ENCODE measurements around the gene PWWP2B.

Gene PWWP2B

DNA sequence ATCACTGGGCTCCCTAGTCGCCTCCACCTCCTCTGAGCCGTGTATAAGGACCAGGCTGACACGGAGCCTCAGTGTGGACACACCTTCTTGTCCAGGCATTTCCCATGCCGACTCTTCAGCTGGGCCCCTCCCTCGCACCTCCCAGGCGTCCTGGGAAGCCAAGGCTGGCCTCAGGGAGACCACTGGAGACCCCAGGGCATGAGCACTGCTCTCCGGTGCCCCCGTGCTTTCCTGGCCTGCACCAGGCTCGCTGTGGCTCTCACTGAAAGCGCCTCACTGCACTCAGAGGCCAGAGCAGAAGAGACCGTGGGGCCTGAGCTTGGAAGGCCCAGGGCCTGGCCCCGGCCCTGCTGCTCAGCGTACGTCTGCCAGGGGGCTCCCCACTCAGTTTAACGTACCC lies 33.6 kb upstream of the PWWP2B start:
- in situ Hi-C loops (cut with HindIII; ENCODE audit: low sequenced_read_pairs) = no loop called here

DNA sequence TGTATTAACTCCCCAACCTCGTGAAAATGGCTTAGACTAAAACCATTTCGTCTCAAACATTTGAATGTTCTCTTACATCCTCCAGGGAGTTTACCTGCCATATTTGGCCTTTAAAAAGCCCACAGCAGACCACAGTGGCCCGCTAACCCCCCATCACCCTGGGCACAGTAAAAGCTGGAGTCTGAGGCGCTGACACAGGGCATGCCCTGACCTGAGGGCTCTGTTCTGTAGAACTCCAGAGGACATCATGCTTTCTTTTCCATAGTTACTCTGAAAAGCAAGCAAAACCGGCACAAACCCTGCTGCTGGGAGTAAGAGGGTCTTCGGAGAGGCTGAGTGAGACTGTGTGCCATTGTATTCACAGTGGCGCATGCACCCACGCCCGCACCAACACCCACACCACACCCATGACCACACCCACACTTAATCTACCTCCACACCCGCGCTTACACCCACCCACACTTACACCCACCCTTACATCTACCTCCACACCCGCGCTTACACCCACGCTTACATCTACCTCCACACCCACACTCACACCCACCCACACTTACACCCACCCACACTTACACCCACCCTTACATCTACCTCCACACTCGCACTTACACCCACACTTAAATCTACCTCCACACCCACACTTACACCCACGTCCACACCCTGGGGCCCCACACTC lies 32.9 kb upstream of the PWWP2B start:
- in situ Hi-C loops (cut with HindIII; ENCODE audit: low sequenced_read_pairs) = no loop called here

DNA sequence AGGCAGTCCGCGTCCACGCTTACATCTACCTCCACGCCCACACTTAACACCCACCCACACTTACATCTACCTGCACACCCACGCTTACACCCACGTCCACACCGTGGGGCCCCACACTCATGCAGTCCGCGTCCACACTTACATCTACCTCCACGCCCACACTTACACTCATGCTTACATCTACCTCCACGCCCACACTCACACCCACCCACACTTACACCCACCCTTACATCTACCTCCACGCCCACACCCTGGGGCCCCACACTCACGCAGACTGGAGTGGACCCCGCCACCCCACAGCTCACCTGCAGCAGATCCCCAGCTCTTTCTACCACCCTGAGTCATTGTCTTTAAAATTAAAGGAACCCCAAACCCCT lies 32.4 kb upstream of the PWWP2B start:
- in situ Hi-C loops (cut with HindIII; ENCODE audit: low sequenced_read_pairs) = no loop called here

GRCh38 chr10:132365102-132365501 lies 31.9 kb upstream of the PWWP2B start:
- in situ Hi-C loops (cut with HindIII; ENCODE audit: low sequenced_read_pairs) = no loop called here

GRCh38 chr10:132366006-132366405 lies 31.0 kb upstream of the PWWP2B start:
- in situ Hi-C loops (cut with HindIII; ENCODE audit: low sequenced_read_pairs) = no loop called here

DNA sequence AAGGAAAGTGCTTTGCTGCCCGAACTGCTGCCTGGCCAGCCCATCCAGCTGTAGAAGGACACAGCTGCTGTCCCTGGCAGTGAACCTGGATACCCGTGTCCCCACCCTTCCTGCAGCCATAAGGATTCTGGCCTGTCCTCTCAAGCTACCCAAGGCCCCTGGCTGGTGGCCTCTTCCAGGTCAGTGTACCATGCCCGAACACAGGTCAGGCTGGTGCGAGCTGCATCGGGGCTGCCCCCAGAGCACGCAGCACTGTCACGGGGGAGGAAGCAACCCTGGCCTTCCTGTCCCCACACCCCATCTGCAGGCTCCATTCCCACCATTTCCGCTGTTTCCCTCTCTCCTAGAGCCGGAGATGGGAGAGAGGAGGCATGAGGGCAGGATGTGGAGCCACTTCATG lies 30.5 kb upstream of the PWWP2B start:
- in situ Hi-C loops (cut with HindIII; ENCODE audit: low sequenced_read_pairs) = no loop called here

DNA sequence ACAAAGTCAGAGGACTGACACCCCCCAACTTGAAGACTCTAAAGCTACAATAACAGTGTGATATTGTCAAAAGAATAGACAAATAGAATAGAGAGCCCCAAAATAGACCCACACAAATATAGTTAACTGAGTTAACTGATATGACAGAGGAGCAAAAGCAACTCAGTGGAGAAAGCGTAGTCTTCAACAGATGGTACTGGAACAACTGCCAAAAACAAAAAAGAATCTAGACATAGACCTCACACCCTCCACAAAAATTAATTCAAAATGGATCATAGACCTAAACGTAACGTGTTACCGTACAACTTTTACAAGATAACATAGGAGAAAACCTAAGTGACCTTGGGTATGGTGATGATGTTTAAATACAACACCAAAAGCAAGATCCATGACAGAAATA lies 28.6 kb upstream of the PWWP2B start:
- in situ Hi-C loops (cut with HindIII; ENCODE audit: low sequenced_read_pairs) = no loop called here

DNA sequence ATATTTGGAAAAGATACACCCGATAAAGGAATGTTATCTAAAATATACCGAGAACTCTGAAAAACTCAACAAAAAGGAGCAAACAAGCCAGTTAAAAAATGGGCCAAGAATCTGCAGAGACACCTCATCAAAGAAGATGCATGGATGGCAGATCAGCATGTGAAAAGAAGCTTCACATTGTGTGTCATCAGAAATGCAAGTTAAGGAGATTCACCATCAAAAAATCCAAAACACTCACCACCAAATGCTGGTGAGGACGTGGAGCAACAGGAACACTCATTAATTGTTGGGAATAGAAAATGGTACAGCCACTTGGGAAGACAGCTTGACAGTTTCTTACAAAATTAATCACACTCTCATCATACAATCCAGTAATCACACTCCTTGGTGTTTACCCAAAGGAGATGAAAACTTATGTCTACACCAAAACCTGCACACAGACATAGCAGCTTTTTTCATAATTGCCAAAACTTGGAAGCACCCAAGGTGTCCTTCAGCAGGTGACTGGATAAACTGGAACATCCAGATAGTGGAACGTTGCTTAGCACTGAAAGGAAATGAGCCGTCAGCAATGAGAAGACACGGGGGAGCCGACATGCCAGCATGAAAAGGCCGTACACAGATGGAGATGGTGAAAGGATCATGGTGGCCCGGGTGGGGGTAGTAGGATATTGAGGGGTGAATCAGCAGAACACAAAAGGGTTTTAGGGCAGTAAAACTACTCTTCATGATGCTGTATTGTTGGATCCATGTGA lies 27.9 kb upstream of the PWWP2B start:
- in situ Hi-C loops (cut with HindIII; ENCODE audit: low sequenced_read_pairs) = no loop called here

DNA sequence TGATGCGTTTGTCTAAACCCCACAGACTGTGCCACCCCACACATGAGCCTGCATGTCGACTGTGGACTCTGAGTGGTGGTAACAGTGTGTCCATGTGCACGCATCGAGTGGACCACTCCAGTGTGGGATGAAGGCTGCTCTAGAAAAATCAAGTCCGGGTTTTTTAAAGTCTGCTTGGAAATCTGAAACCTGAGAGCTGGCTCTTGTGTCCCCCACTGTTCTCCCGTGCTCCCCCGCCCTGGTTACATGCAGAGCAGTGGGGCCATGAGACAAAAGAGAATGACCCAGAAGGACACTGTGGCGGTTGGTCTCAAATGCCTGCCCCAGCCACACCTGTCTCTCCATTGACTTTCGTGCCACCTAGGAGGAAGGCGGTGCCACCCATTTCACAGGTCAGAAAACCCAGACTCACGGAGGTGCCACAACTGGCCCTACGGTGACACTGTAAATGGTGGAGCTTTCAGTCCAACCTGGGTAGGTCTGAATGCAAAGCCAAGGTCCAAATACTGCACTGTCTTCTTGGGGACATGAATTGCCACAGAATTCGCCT lies 27.3 kb upstream of the PWWP2B start:
- in situ Hi-C loops (cut with HindIII; ENCODE audit: low sequenced_read_pairs) = no loop called here

GRCh38 chr10:132370426-132371340 lies 26.3 kb upstream of the PWWP2B start:
- in situ Hi-C loops (cut with HindIII; ENCODE audit: low sequenced_read_pairs) = no loop called here

GRCh38 chr10:132371641-132372081 lies 25.3 kb upstream of the PWWP2B start:
- in situ Hi-C loops (cut with HindIII; ENCODE audit: low sequenced_read_pairs) = no loop called here

DNA sequence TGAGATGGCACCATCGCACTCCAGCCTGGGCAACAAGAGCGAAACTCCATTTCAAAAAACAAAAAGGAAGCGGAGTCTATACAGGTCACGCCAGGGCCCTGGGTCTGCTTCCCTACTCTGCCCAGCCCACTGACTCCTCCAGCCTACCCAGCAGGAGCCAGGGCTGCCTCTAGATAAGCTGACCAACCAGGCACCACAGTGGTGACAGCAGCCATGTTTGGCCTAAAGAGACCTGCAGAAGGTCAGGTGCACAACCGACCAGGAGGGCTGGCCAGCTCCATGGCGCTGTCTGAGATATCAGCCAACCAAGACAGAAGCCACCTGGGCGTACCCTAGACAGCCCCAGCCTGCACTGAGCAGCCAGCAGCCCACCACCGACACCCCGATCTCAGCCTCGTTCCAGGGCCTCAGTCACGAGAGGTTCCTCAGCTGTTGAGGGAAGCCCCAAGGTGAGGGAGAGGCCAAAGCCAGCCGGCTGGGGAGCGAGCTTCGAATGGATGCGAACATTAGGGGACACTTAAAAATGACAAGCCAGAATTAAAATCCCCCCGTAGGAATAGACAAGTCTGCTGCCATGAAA lies 24.4 kb upstream of the PWWP2B start:
- in situ Hi-C loops (cut with HindIII; ENCODE audit: low sequenced_read_pairs) = no loop called here

DNA sequence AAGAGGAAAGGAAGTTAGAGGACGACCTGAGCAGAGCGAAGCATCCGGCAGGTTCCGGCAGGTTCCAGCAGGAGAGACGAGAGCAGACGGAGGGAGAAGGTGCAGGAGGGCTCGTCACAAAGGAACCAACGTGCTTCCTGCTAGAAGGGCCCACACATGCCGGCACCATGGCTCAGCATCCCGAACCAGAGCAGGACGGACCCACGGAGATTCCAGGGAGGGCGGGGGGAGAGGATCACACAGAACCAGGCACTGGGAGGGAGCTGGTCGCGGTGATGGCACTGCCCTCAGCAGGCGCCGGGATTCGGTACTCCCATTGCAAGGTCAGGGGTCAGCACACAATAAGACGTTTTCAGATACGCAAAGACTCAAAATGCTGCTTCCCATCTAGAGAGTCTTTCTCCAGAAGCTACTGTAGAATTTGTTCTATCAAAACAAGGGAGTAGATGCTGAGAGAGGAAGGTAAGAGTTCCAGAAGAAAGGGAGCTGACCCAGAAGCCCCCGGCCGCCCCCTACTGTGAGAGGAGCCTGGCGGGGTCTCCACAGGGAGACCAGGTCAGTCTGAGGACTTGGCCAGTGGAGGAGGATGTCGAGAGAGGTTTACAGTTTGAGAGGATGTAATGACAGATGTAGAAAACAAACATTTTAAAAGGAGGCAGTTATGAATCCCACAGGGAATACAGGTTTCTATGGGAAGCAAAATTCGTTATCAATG lies 23.6 kb upstream of the PWWP2B start:
- in situ Hi-C loops (cut with HindIII; ENCODE audit: low sequenced_read_pairs) = no loop called here

DNA sequence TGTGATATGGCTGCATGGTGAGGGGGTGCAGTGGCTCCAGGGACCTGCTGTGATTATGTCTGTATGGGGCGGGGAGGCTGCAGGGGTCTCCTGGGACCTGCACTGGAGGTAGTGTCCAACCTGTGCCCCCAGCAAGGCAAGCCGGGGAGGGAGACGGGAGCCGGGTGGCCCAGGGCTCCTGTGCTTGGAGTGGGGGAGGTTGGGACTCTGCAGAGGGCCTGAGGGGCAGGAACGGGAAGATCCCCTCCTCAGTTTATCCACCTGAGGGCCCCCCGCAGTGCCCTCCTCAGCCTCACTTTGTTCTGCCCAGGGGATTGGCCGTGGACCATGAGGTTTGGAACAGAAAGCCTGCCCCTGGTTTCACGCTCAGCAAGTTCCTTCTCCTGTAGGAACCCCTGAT lies 22.8 kb upstream of the PWWP2B start:
- in situ Hi-C loops (cut with HindIII; ENCODE audit: low sequenced_read_pairs) = no loop called here

DNA sequence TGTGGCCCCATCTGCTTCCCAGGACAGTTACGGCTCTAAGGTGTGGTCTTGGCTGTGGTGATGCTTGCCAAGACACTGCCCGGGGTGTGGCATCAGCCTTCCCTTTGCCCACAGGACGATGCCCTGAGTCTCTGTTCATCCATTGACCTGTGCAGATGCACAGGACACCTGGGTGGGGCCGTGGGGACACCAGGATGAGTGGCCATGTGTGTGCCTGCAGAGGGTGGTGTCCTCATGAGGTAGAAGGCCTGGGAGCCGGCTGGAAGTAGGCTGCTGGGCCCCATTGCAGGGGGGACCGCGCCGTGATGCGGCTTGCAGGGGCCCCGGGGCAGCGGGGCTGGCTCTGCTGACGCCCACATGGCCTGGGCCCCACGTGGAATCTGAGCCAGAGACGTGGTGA lies 22.4 kb upstream of the PWWP2B start:
- in situ Hi-C loops (cut with HindIII; ENCODE audit: low sequenced_read_pairs) = loop anchor here (5.0 kb wide), 1 partner anchor 88 kb away; no protein-coding TSS in a partner anchor

DNA sequence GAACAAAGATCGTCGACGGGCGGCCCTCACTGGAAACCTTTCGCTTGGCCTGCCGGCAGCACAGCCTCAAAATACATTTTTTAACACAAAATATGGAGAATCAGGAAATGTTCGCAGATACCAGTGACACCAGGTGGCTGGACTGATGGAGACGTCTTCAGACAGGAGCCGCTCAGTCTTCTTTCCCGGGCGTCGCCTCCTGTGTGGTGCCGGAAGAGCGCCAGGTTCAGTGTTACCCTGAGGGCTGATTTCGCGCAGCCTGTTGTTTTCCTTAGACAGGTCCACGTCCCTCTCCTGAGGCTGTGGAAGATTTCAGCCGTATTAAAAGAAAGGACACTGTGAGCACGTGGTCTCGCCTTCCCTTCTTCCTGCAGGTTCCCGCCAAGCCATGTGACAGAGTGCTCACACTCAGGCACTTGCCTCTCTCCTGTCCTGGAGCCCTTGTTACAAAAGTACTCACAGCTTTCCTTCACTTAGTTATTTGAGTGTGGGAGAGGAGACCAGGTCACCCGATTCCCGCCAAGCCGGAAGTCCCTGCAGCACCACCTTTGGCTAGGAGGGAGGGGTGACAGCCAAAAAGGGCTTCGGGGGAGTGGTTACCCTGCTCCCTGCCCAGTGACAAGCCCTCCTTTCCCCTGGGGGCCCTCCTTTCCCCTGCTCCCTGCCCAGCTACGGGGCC lies 21.7 kb upstream of the PWWP2B start:
- in situ Hi-C loops (cut with HindIII; ENCODE audit: low sequenced_read_pairs) = loop anchor here (5.0 kb wide), 1 partner anchor 87 kb away; no protein-coding TSS in a partner anchor

GRCh38 chr10:132375795-132376297 lies 21.2 kb upstream of the PWWP2B start:
- in situ Hi-C loops (cut with HindIII; ENCODE audit: low sequenced_read_pairs) = loop anchor here (5.0 kb wide), 1 partner anchor 86 kb away; no protein-coding TSS in a partner anchor

GRCh38 chr10:132376394-132376851 lies 20.6 kb upstream of the PWWP2B start:
- in situ Hi-C loops (cut with HindIII; ENCODE audit: low sequenced_read_pairs) = loop anchor here (5.0 kb wide), 1 partner anchor 86 kb away; no protein-coding TSS in a partner anchor

GRCh38 chr10:132377326-132377725 lies 19.7 kb upstream of the PWWP2B start:
- in situ Hi-C loops (cut with HindIII; ENCODE audit: low sequenced_read_pairs) = loop anchor here (5.0 kb wide), 1 partner anchor 85 kb away; no protein-coding TSS in a partner anchor

Data from endothelial cell of hepatic sinusoid (primary cell).